ENCODE results near the gene SPAG9. TPM values are rescaled to one million over a fixed set of nuclear protein-coding genes. Genes with fewer than 3 reads are reported as not detected.

The SPAG9 gene
- total RNA-seq, 6 donors from 2014 or later, result 87.5 to 233 (median 152) TPM

- Histone ChIP-seq H3K4me3 (no peak overlapping the region), H3K27me3 (no peaks in the 10 kb centered on the region), H3K27ac (no peak overlapping the region), H3K9me3 (no peaks in the 10 kb centered on the region), H3K36me3 (peaks cover 26 to 92% (median 50%) of the 10 kb centered on the region in 4 donors), H3K4me1 (no peaks in the 10 kb centered on the region)
- no peak for DNase-seq
- ATAC-seq (ENCODE audit: low FRiP score in 2 of 2), result peak in 1 of 2 donors; percentile 78
- TF ChIP-seq CTCF (IDR thresholded peaks at IDR 0.05) (peak; percentile 22 to 58 (median 33)), EP300 (IDR thresholded peaks at IDR 0.05) (no peak), POLR2A (IDR thresholded peaks at IDR 0.05) (no peak), POLR2AphosphoS5 (IDR thresholded peaks at IDR 0.05) (no peak)
- 93 to 100% methylated on average over 1 of the region's 1 CpG for WGBS, 2 donors
Measured at GRCh38 chr17:51000835-51001638, 119.6 kb downstream of the SPAG9 start.

- Histone ChIP-seq H3K27ac (no peak overlapping the region), H3K27me3 (no peaks in the 10 kb centered on the region), H3K36me3 (peaks cover 54 to 97% (median 80%) of the 10 kb centered on the region in 4 donors), H3K9me3 (no peaks in the 10 kb centered on the region), H3K4me1 (no peaks in the 10 kb centered on the region), H3K4me3 (no peak overlapping the region)
- DNase-seq, result no peak
- 100% methylated on average over 2 of the region's 2 CpGs for WGBS, 2 donors
- no peak for TF ChIP-seq POLR2A (IDR thresholded peaks at IDR 0.05)
- no peak for TF ChIP-seq CTCF (IDR thresholded peaks at IDR 0.05)
- no peak for TF ChIP-seq POLR2AphosphoS5 (IDR thresholded peaks at IDR 0.05)
- no peak for TF ChIP-seq EP300 (IDR thresholded peaks at IDR 0.05)
- ATAC-seq (ENCODE audit: low FRiP score in 2 of 2), result no peak
Measured at GRCh38 chr17:50995668-50996067, 125.0 kb downstream of the SPAG9 start.

GRCh38 chr17:50993544-50993943, 127.1 kb downstream of the SPAG9 start:
- ATAC-seq (ENCODE audit: low FRiP score in 2 of 2) (no peak), DNase-seq (no peak)
- 81 to 83% methylated on average over 2 of the region's 2 CpGs for WGBS, 2 donors
- Histone ChIP-seq H3K9me3 (no peaks in the 10 kb centered on the region), H3K4me1 (no peaks in the 10 kb centered on the region), H3K27ac (no peak overlapping the region), H3K36me3 (peaks cover 64 to 100% (median 88%) of the 10 kb centered on the region in 4 donors), H3K4me3 (no peak overlapping the region), H3K27me3 (no peaks in the 10 kb centered on the region)
- TF ChIP-seq POLR2AphosphoS5 (IDR thresholded peaks at IDR 0.05) (no peak), CTCF (IDR thresholded peaks at IDR 0.05) (no peak), POLR2A (IDR thresholded peaks at IDR 0.05) (no peak), EP300 (IDR thresholded peaks at IDR 0.05) (no peak)

GRCh38 chr17:50989149-50989548, 131.5 kb downstream of the SPAG9 start:
- no peak for ATAC-seq (ENCODE audit: low FRiP score in 2 of 2)
- H3K27ac ChIP-seq, result no peak overlapping the region
- peaks cover 59 to 100% (median 79%) of the 10 kb centered on the region in 4 donors for H3K36me3 ChIP-seq

More at GRCh38 chr17:50989149-50989548, 131.5 kb downstream of the SPAG9 start:
- H3K9me3 ChIP-seq, result no peaks in the 10 kb centered on the region
- H3K4me1 ChIP-seq, result no peaks in the 10 kb centered on the region
- H3K4me3 ChIP-seq, result no peak overlapping the region
- TF ChIP-seq POLR2AphosphoS5 (IDR thresholded peaks at IDR 0.05) (no peak), EP300 (IDR thresholded peaks at IDR 0.05) (no peak), CTCF (IDR thresholded peaks at IDR 0.05) (no peak), POLR2A (IDR thresholded peaks at IDR 0.05) (no peak)
- no peak for DNase-seq
- H3K27me3 ChIP-seq, result no peaks in the 10 kb centered on the region
- WGBS, 2 donors, result 93 to 98% methylated on average over 3 of the region's 3 CpGs

Data from upper lobe of left lung (tissue), 6 donors.